B cell (primary cell): ENCODE measurements around the gene IL1R1. TPM values are rescaled to one million over a fixed set of nuclear protein-coding genes. Genes with fewer than 3 reads are reported as not detected.

Experiments
- ATAC-seq: fragments of 200-7000 bp; cut with Tn5 transposase; one replicate; pipeline ENCODE4 v1.10.0; 2021; ENCODE audit warnings: low read depth, mild to moderate bottlenecking, moderate number of reproducible peaks, moderate library complexity
- CTCF ChIA-PET: fragments of 350-600 bp; sonication (Branson Sonifier 250); formaldehyde crosslinking; loops from one replicate; lab custom pipeline; 2021; ENCODE audit warnings: antibody characterized with exemption, inconsistent platforms; lab: Charles Lee
- POLR2A ChIA-PET: fragments of 350-600 bp; sonication (Branson Sonifier 250); formaldehyde crosslinking; loops from one replicate; lab custom pipeline; 2021; ENCODE audit warnings: antibody characterized with exemption; lab: Charles Lee
- DNase-seq: peaks from one replicate; pipeline ENCODE4 v3.0.0; 2013
- H2AFZ ChIP-seq: 2 replicates; pipeline ENCODE4 v1.6.1; 2012; ENCODE audit warnings: mild to moderate bottlenecking, low read depth, low read length; ENCODE audit not compliant: insufficient read depth, poor library complexity, severe bottlenecking
- H3K27ac ChIP-seq, 2 donors: 1 replicate in 1 of 2; 2 replicates in 1 of 2; pipeline ENCODE4 v1.5.1; 2012 to 2013; ENCODE audit warnings: low read length in 2 of 2, mild to moderate bottlenecking in 2 of 2, moderate library complexity in 1 of 2
- H3K27me3 ChIP-seq, 4 experiments: fragments of 200-600 bp in 1 of 4; sonication (generic) in 1 of 4; replicated peaks in 1 of 4; 1 replicate in 2 of 4; 2 replicates in 2 of 4; pipeline versions ENCODE4 v1.6.1 to v1.7.0; 2013 to 2016; ENCODE audit warnings: low read length in 3 of 4, mild to moderate bottlenecking in 2 of 4, mixed read lengths in 1 of 4, moderate library complexity in 1 of 4; ENCODE audit not compliant: insufficient read depth in 4 of 4, control insufficient read depth in 3 of 4; ENCODE audit errors: control extremely low read depth in 1 of 4
- H3K36me3 ChIP-seq, 2 experiments: replicated peaks in 1 of 2; 1 replicate in 1 of 2; 2 replicates in 1 of 2; pipeline versions ENCODE4 v1.6.1 to v1.7.1; 2013; ENCODE audit warnings: low read length in 1 of 2; ENCODE audit not compliant: insufficient read depth in 2 of 2, control insufficient read depth in 1 of 2; ENCODE audit errors: control extremely low read depth in 1 of 2, extremely low read depth in 1 of 2
- H3K4me1 ChIP-seq, 2 donors: fragments of 200-600 bp in 1 of 2; sonication (generic) in 1 of 2; 1 replicate in 1 of 2; 2 replicates in 1 of 2; pipeline versions ENCODE4 v1.5.1 to v1.6.1; 2013 to 2017; ENCODE audit warnings: low read length in 2 of 2; ENCODE audit not compliant: control insufficient read depth in 2 of 2, insufficient read depth in 2 of 2
- H3K4me2 ChIP-seq: replicated peaks from 2 replicates; pipeline ENCODE3; 2012; ENCODE audit warnings: mild to moderate bottlenecking, low read depth, low read length; ENCODE audit not compliant: poor library complexity, severe bottlenecking
- H3K4me3 ChIP-seq, 5 experiments: fragments of 200-600 bp in 1 of 5; sonication (generic) in 1 of 5; 1 replicate in 3 of 5; 2 replicates in 2 of 5; pipeline versions ENCODE4 v1.5.1 to v1.7.0; 2011 to 2016; ENCODE audit warnings: low read length in 4 of 5, mild to moderate bottlenecking in 4 of 5, low read depth in 2 of 5, control low read depth in 1 of 5, moderate library complexity in 1 of 5; ENCODE audit not compliant: insufficient read depth in 1 of 5; ENCODE audit errors: control extremely low read depth in 1 of 5, extremely low read depth in 1 of 5
- H3K79me2 ChIP-seq: fragments of 200-600 bp; sonication (generic); one replicate; pipeline ENCODE4 v1.6.0; 2016; ENCODE audit warnings: low read length; ENCODE audit not compliant: control insufficient read depth, insufficient read depth
- H3K9ac ChIP-seq: fragments of 200-600 bp; sonication (generic); 2 replicates; pipeline ENCODE4 v1.6.1; 2017; ENCODE audit warnings: mild to moderate bottlenecking, low read length, moderate library complexity
- H3K9me3 ChIP-seq, 3 donors: one replicate each; pipeline versions ENCODE4 v1.6.1 to v1.7.1; 2013; ENCODE audit warnings: low read length in 2 of 3; ENCODE audit not compliant: control insufficient read depth in 2 of 3, insufficient read depth in 1 of 3; ENCODE audit errors: control extremely low read depth in 1 of 3
- H4K20me1 ChIP-seq: 2 replicates; pipeline ENCODE4 v1.6.0; 2012; ENCODE audit warnings: mild to moderate bottlenecking, low read length; ENCODE audit not compliant: insufficient read depth, control insufficient read depth, poor library complexity, severe bottlenecking
- H3K27ac Mint-ChIP-seq: one replicate; pipeline ENCODE4 v1.8.0; 2021; ENCODE audit warnings: mixed read lengths
- H3K27me3 Mint-ChIP-seq: one replicate; pipeline ENCODE4 v1.8.0; 2021; ENCODE audit warnings: mixed read lengths
- H3K4me1 Mint-ChIP-seq: one replicate; pipeline ENCODE4 v1.8.0; 2021; ENCODE audit warnings: mixed read lengths
- H3K4me3 Mint-ChIP-seq: one replicate; pipeline ENCODE4 v1.8.0; 2021; ENCODE audit warnings: mixed read lengths
- H3K9me3 Mint-ChIP-seq: one replicate; pipeline ENCODE4 v1.8.0; 2022; ENCODE audit warnings: mixed read lengths; ENCODE audit not compliant: insufficient read depth
- EZH2 ChIP-seq: IDR thresholded peaks from 2 replicates; pipeline ENCODE4 v1.6.1; 2012; ENCODE audit warnings: borderline replicate concordance, low read depth, mild to moderate bottlenecking, moderate library complexity, low read length; ENCODE audit not compliant: insufficient read depth, poor library complexity, severe bottlenecking
- WGBS: methylation state at CpG from one replicate; pipeline ENCODE4 v1.1.5; 2013; ENCODE audit warnings: missing lambda C conversion rate; ENCODE audit not compliant: insufficient coverage; 5-methylcytosine and 5-hydroxymethylcytosine counted together
- intact Hi-C: fragments of 100-400 bp; cut with micrococcal nuclease; formaldehyde crosslinking; loops from one replicate; pipeline ENCODE4 v1.10.0; 2022
- polyA plus RNA-seq: library from polyadenylated mRNA; depleted of rRNA; stranded (reverse); fragments of >200 nt; gene quantifications from 2 replicates; pipeline ENCODE4 v1.2.3, GENCODE V29; 2012
- total RNA-seq, 2 donors: library from RNA; stranded (reverse); fragments of 120-200 nt in 1 of 2; gene quantifications; 1 replicate in 1 of 2; 2 replicates in 1 of 2; pipeline versions ENCODE4 v1.2.3 to v1.2.4, GENCODE V29; 2013 to 2022
- TF ChIP-seq, protein P1 (sequence below): fragments of 200-600 bp; IDR thresholded peaks from one replicate; pipeline ENCODE4 v1.8.0; 2022; ENCODE audit warnings: antibody characterized with exemption, mild to moderate bottlenecking

The IL1R1 gene
- total and polyA plus RNA-seq, 2 donors (not counting 1 experiment from before 2014, with no cell fraction given) = not detected

DNA sequence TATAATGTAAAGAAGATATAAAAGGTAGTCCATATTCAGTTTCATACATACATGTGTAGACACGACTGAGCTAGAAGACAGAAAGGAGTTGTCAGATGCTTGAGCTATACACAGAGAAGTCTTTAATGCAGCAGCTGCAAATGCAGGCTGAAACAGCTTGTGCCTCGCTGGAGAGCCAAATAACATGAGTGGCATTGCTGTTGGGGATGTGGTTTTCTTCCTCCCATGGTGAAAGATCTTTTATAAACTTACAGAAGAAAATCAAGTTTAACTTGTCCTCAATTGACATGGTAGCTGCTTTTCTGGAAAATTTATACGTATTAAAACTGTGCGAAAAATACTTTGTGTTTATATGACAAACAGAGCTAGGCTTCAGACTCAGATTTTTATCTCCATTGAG, 16.4 kb upstream of the IL1R1 start:
- CTCF ChIA-PET = no interaction called here
- Mint-ChIP-seq H3K9me3 (peaks cover 2% of the 10 kb centered on the region), H3K27ac (no peak overlapping the region), H3K27me3 (peaks cover 30% of the 10 kb centered on the region), H3K4me3 (no peak overlapping the region), H3K4me1 (no peaks in the 10 kb centered on the region)
- no peak overlapping the region for H3K27ac ChIP-seq
- TF ChIP-seq EZH2 = no peak
- TF ChIP-seq, protein P1, sequence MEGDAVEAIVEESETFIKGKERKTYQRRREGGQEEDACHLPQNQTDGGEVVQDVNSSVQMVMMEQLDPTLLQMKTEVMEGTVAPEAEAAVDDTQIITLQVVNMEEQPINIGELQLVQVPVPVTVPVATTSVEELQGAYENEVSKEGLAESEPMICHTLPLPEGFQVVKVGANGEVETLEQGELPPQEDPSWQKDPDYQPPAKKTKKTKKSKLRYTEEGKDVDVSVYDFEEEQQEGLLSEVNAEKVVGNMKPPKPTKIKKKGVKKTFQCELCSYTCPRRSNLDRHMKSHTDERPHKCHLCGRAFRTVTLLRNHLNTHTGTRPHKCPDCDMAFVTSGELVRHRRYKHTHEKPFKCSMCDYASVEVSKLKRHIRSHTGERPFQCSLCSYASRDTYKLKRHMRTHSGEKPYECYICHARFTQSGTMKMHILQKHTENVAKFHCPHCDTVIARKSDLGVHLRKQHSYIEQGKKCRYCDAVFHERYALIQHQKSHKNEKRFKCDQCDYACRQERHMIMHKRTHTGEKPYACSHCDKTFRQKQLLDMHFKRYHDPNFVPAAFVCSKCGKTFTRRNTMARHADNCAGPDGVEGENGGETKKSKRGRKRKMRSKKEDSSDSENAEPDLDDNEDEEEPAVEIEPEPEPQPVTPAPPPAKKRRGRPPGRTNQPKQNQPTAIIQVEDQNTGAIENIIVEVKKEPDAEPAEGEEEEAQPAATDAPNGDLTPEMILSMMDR = no peak
- no peak overlapping the region for H3K4me3 ChIP-seq
- ATAC-seq = no peak
- H3K9me3 ChIP-seq = no peaks in the 10 kb centered on the region
- POLR2A ChIA-PET = no interaction called here
- H4K20me1 ChIP-seq = no peaks in the 10 kb centered on the region
- intact Hi-C loops = no loop called here
- no peaks in the 10 kb centered on the region for H3K79me2 ChIP-seq
- no peak overlapping the region for H2AFZ ChIP-seq
- H3K4me2 ChIP-seq = no peak overlapping the region
- H3K9ac ChIP-seq = no peak overlapping the region
- DNase-seq = no peak
- peaks cover 0 to 3% (median 0%) of the 10 kb centered on the region in 4 experiments for H3K27me3 ChIP-seq
- 100% methylated on average over 1 of the region's 4 CpGs for WGBS
- no peaks in the 10 kb centered on the region for H3K4me1 ChIP-seq
- H3K36me3 ChIP-seq = no peaks in the 10 kb centered on the region

DNA sequence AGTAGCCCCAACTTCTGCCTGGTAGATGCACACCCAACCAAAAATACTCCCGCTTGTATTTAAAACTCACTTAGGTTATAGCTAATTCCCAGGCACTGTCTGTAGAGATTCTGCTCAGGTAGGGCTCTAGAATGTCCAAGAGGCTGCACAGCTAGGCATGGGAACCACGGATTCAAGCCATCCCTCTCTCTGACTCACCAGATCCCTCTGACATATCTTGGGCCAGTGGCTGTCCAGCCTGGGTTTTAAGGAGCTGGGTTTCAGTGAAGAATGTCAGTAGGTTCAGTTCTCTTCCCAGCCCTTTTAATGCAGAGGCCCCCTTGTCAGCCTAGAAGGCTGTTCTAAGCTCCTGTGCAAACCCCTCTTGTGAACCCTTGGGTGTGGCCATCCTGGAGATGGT, 15.9 kb upstream of the IL1R1 start:
- H2AFZ ChIP-seq = no peak overlapping the region
- no peak overlapping the region for H3K4me2 ChIP-seq
- ATAC-seq (no peak), DNase-seq (no peak)
- no peak overlapping the region for H3K4me3 ChIP-seq
- H3K9ac ChIP-seq = no peak overlapping the region
- Mint-ChIP-seq H3K4me3 (no peak overlapping the region), H3K27me3 (peaks cover 31% of the 10 kb centered on the region), H3K9me3 (peaks cover 5% of the 10 kb centered on the region), H3K27ac (no peak overlapping the region), H3K4me1 (no peaks in the 10 kb centered on the region)
- H3K27me3 ChIP-seq = peaks cover 0 to 3% (median 0%) of the 10 kb centered on the region in 4 experiments
- H3K79me2 ChIP-seq = no peaks in the 10 kb centered on the region
- WGBS = 100% methylated on average over 1 of the region's 2 CpGs
- H3K9me3 ChIP-seq = peaks cover 0 to 1% (median 0%) of the 10 kb centered on the region in 3 donors
- no peaks in the 10 kb centered on the region for H3K36me3 ChIP-seq
- intact Hi-C loops = no loop called here
- ChIA-PET CTCF (no interaction called here), POLR2A (no interaction called here)
- no peak overlapping the region for H3K27ac ChIP-seq
- TF ChIP-seq EZH2 = no peak
- TF ChIP-seq, protein P1 = no peak
- H3K4me1 ChIP-seq = no peaks in the 10 kb centered on the region
- no peaks in the 10 kb centered on the region for H4K20me1 ChIP-seq
